Central memory CD8-positive, alpha-beta T cell (primary cell): ENCODE measurements around the gene RNASET2.
"Not testable (repeated sequence)": the region's sequence is repeated elsewhere in the genome, so short reads cannot be mapped to it uniquely, and the experiment has no call there.

Experiments used
- ATAC-seq: fragments of 150-1000 bp; cut with Tn5 transposase; replicated peaks from 2 replicates; pipeline ENCODE4 v1.10.0; 2022; ENCODE audit warnings: mild to moderate bottlenecking, moderate FRiP score, moderate number of reproducible peaks; ENCODE audit not compliant: poor library complexity, severe bottlenecking; ENCODE audit errors: extremely low read depth
- DNase-seq, 2 donors: peaks; one replicate each; pipeline ENCODE4 v3.0.0; 2021; ENCODE audit warnings: low spot score in 2 of 2
- H3K27ac Mint-ChIP-seq: one replicate; pipeline ENCODE4 v1.8.0; 2022; ENCODE audit warnings: low read depth, mild to moderate bottlenecking, moderate library complexity, mixed read lengths
- H3K27me3 Mint-ChIP-seq: one replicate; pipeline ENCODE4 v1.8.0; 2022; ENCODE audit warnings: mixed read lengths
- H3K36me3 Mint-ChIP-seq: one replicate; pipeline ENCODE4 v1.8.0; 2022; ENCODE audit warnings: mild to moderate bottlenecking, moderate library complexity, mixed read lengths; ENCODE audit not compliant: insufficient read depth
- H3K4me1 Mint-ChIP-seq: one replicate; pipeline ENCODE4 v1.8.0; 2022; ENCODE audit warnings: mixed read lengths
- H3K4me3 Mint-ChIP-seq: one replicate; pipeline ENCODE4 v1.8.0; 2022; ENCODE audit warnings: mild to moderate bottlenecking, moderate library complexity, mixed read lengths
- H3K9me3 Mint-ChIP-seq: one replicate; pipeline ENCODE4 v1.8.0; 2022; ENCODE audit warnings: mixed read lengths

Gene RNASET2

GRCh38 chr6:166927240-166927934 lies 29.0 kb downstream of the RNASET2 start:
- H3K9me3 Mint-ChIP-seq = no peaks in the 10 kb centered on the region
- no peak for ATAC-seq
- no peaks in the 10 kb centered on the region for H3K27me3 Mint-ChIP-seq
- peaks cover 18% of the 10 kb centered on the region for H3K36me3 Mint-ChIP-seq
- H3K27ac Mint-ChIP-seq = no peak overlapping the region
- no peak overlapping the region for H3K4me3 Mint-ChIP-seq
- H3K4me1 Mint-ChIP-seq = peaks cover 23% of the 10 kb centered on the region
- no peak for DNase-seq

GRCh38 chr6:166926748-166927147 lies 29.6 kb downstream of the RNASET2 start:
- H3K4me3 Mint-ChIP-seq = no peak overlapping the region
- no peak for ATAC-seq
- H3K9me3 Mint-ChIP-seq = no peaks in the 10 kb centered on the region
- H3K27me3 Mint-ChIP-seq = no peaks in the 10 kb centered on the region
- H3K36me3 Mint-ChIP-seq = peaks cover 17% of the 10 kb centered on the region
- no peak for DNase-seq
- H3K4me1 Mint-ChIP-seq = peaks cover 17% of the 10 kb centered on the region
- no peak overlapping the region for H3K27ac Mint-ChIP-seq

GRCh38 chr6:166925141-166925996 lies 31.0 kb downstream of the RNASET2 start:
- peaks cover 9% of the 10 kb centered on the region for H3K4me1 Mint-ChIP-seq
- H3K27me3 Mint-ChIP-seq = no peaks in the 10 kb centered on the region
- ATAC-seq (no peak), DNase-seq (no peak)
- peak overlapping the region; percentile 5 for H3K27ac Mint-ChIP-seq
- H3K4me3 Mint-ChIP-seq = no peak overlapping the region
- H3K36me3 Mint-ChIP-seq = peaks cover 17% of the 10 kb centered on the region
- H3K9me3 Mint-ChIP-seq = no peaks in the 10 kb centered on the region

- no peak overlapping the region for H3K4me3 Mint-ChIP-seq
- DNase-seq (no peak), ATAC-seq (no peak)
- no peak overlapping the region for H3K27ac Mint-ChIP-seq
- peaks cover 16% of the 10 kb centered on the region for H3K36me3 Mint-ChIP-seq
- peaks cover 9% of the 10 kb centered on the region for H3K4me1 Mint-ChIP-seq
- no peaks in the 10 kb centered on the region for H3K9me3 Mint-ChIP-seq
- H3K27me3 Mint-ChIP-seq = no peaks in the 10 kb centered on the region
These were observed 31.8 kb downstream of the RNASET2 start for GRCh38 chr6:166924531-166924930.

- Mint-ChIP-seq H3K36me3 (peaks cover 5% of the 10 kb centered on the region), H3K27ac (no peak overlapping the region), H3K4me1 (peaks cover 9% of the 10 kb centered on the region), H3K27me3 (no peaks in the 10 kb centered on the region), H3K4me3 (no peak overlapping the region), H3K9me3 (no peaks in the 10 kb centered on the region)
- ATAC-seq (no peak), DNase-seq (no peak)
These were observed 33.4 kb downstream of the RNASET2 start for GRCh38 chr6:166922937-166923336.

GRCh38 chr6:166921570-166921969 lies 34.8 kb downstream of the RNASET2 start:
- ATAC-seq (no peak), DNase-seq (no peak)
- no peaks in the 10 kb centered on the region for H3K27me3 Mint-ChIP-seq
- no peak overlapping the region for H3K27ac Mint-ChIP-seq
- H3K36me3 Mint-ChIP-seq = peaks cover 2% of the 10 kb centered on the region
- H3K9me3 Mint-ChIP-seq = no peaks in the 10 kb centered on the region
- H3K4me1 Mint-ChIP-seq = peaks cover 9% of the 10 kb centered on the region
- H3K4me3 Mint-ChIP-seq = no peak overlapping the region

- no peaks in the 10 kb centered on the region for H3K27me3 Mint-ChIP-seq
- H3K27ac Mint-ChIP-seq = no peak overlapping the region
- no peaks in the 10 kb centered on the region for H3K4me1 Mint-ChIP-seq
- ATAC-seq (no peak), DNase-seq (no peak)
- H3K4me3 Mint-ChIP-seq = no peak overlapping the region
- H3K9me3 Mint-ChIP-seq = no peaks in the 10 kb centered on the region
- H3K36me3 Mint-ChIP-seq = peaks cover 2% of the 10 kb centered on the region
These were observed 39.5 kb downstream of the RNASET2 start for GRCh38 chr6:166916824-166917223.

- ATAC-seq, H3K4me3 Mint-ChIP-seq, H3K4me1 Mint-ChIP-seq, H3K9me3 Mint-ChIP-seq, H3K27ac Mint-ChIP-seq, DNase-seq, H3K36me3 Mint-ChIP-seq, H3K27me3 Mint-ChIP-seq: not testable (repeated sequence)
These were observed 40.9 kb downstream of the RNASET2 start for GRCh38 chr6:166915484-166915883.

GRCh38 chr6:166914952-166915351 lies 41.4 kb downstream of the RNASET2 start:
- H3K36me3 Mint-ChIP-seq, H3K4me1 Mint-ChIP-seq, H3K27me3 Mint-ChIP-seq, H3K4me3 Mint-ChIP-seq, ATAC-seq, H3K9me3 Mint-ChIP-seq, DNase-seq, H3K27ac Mint-ChIP-seq: not testable (repeated sequence)

- Mint-ChIP-seq H3K27me3 (no peaks in the 10 kb centered on the region), H3K27ac (no peak overlapping the region), H3K36me3 (peaks cover 2% of the 10 kb centered on the region), H3K9me3 (no peaks in the 10 kb centered on the region), H3K4me1 (peaks cover 15% of the 10 kb centered on the region), H3K4me3 (no peak overlapping the region)
- DNase-seq (no peak), ATAC-seq (no peak)
These were observed 45.1 kb downstream of the RNASET2 start for GRCh38 chr6:166911248-166911677.

- H3K36me3 Mint-ChIP-seq = peaks cover 2% of the 10 kb centered on the region
- no peak overlapping the region for H3K27ac Mint-ChIP-seq
- H3K4me1 Mint-ChIP-seq = peaks cover 15% of the 10 kb centered on the region
- ATAC-seq (no peak), DNase-seq (no peak)
- H3K4me3 Mint-ChIP-seq = no peak overlapping the region
- no peaks in the 10 kb centered on the region for H3K9me3 Mint-ChIP-seq
- H3K27me3 Mint-ChIP-seq = no peaks in the 10 kb centered on the region
These were observed 45.7 kb downstream of the RNASET2 start for GRCh38 chr6:166910601-166911000.

GRCh38 chr6:166908811-166909210 lies 47.5 kb downstream of the RNASET2 start:
- no peak for ATAC-seq
- DNase-seq = no peak
- Mint-ChIP-seq H3K9me3 (no peaks in the 10 kb centered on the region), H3K27ac (no peak overlapping the region), H3K27me3 (no peaks in the 10 kb centered on the region), H3K36me3 (peaks cover 2% of the 10 kb centered on the region), H3K4me3 (no peak overlapping the region), H3K4me1 (peaks cover 15% of the 10 kb centered on the region)
